ENCODE measurements around the gene CAD.

Gene CAD

DNA sequence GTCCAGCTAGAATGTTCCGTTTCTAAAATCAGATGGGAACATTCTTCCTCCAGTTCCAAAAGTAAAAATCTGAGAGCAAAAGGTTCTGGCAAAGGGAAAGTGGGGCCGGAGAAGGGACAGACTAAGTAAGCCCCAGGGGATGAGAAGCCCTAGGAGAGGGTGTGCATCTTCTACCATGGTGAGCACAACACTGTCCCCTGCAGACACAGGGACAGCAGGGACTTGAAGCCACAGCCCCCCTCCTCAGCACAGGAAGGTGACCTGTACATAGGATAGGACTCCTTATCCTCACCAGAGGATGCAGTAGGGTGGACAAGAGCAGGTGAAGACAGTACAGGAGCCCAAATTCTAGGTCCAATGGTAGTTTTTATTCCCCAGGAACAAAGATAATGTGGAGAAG is 17.9 kb upstream of the CAD start:
- no peak for DNase-seq

DNA sequence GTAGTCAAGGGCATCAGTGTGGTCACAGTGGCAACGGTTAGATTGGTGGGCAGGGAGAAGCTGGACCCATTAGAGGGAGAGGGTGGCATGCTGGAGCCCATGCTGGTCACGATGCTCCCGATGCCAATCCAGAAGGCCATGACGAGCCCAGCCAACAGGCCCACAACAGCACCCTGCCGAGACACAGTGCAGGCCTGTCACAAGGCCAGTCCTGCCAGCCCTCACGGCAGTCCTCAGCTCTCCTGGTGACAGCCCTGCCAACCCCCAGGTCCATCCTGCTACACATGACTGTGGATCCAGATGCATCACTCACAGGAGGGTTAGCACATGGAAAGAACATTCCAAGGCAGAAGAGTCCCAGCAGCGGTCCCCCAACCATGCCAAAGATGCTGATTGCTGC is 15.5 kb upstream of the CAD start:
- no peak for DNase-seq

DNA sequence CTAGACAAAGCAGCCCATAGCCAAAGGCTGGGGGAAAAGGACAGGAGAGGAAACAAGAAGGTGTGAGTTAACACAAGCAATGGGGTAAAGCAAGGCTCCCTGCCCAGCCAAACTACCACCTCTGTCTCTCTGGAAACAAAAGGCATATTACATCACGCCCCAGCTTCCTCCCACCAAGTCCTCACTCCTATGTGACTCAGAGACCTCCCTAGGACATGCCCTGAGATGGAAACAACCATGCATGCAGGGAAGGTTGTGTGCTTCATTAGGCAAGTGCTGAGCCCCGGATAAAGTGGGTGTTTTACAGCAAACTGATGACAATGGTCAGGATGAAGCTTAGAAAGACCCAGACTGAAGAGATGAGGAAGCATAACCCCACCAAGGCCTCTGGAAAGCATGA is 14.3 kb upstream of the CAD start:
- no peak for DNase-seq

DNA sequence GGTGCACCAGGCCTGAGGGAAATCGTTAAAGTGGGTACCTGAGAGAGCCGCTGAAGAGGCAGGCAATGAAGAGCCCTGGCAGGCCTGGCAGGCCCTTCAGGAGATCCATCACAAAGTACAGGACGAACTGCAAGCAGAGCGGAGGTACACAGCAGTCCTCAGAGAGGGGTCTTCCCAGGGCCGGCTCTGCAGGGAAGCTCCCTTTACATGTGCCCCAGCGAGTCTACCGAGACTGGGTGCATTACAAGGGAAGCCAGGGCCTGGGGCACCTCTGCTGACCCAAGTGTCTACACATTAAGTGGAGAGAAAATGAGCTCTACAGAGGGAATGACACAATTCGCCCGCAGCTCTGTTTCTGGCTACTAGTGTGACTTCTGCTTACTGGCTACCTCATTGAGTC is 13.4 kb upstream of the CAD start:
- DNase-seq: no peak

DNA sequence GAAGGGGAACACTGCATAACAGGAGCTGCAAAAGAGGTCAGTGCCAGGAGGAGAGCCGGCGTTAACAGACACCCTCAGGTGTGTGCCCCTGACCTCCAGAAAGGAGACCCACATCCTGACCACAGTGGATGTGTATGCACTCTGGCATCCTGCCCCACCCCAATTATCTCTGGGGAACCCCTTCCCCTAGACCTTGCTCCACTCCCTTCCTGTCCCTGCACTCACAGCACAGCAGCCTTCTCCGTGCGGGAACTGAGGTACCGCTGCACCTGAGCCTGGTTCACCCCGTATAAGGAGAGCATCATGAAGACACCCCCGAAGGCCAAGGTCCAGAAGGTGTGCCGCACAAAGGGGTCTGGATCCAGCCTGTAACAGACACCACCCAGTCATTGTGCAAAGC is 12.6 kb upstream of the CAD start:
- no peak for DNase-seq

DNA sequence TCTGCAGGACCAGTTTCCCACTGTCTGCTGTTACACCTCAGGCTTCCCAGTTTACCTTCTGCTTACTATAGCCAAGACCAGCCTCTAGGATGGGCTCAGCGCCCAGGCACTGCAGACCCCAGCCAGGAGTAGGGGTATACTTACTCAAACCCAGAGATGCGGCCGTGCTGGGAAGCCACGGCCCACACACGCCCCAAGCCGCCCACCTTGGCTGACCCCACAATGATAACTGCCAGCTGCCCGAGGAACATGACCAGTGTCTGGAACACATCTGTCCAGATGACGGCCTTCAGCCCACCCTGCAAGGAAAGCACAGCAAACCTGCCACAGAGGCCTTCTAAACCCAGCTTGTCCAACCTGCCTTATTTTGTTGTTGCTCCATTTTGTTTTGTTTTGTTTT is 12.0 kb upstream of the CAD start:
- no peak for DNase-seq

DNA sequence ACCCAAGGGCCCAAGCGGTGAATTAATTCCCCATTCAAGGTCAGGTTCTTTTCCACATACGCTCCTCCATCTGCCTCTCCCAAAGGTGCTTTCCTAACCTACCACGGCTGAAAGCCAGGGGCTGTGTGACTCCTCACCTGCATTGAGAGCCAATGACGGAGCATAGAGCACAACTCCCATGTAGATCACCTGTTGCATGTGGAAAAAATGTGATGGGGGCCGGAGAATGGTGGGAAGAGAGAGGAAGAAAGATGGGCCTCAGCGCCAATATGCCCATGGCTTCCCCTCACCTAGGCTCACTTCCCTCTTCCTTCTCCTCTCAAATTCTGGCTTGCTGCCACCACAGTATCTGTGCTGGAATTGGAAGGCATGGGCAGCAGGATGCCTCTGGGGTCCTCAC is 10.8 kb upstream of the CAD start:
- no peak for DNase-seq

DNA sequence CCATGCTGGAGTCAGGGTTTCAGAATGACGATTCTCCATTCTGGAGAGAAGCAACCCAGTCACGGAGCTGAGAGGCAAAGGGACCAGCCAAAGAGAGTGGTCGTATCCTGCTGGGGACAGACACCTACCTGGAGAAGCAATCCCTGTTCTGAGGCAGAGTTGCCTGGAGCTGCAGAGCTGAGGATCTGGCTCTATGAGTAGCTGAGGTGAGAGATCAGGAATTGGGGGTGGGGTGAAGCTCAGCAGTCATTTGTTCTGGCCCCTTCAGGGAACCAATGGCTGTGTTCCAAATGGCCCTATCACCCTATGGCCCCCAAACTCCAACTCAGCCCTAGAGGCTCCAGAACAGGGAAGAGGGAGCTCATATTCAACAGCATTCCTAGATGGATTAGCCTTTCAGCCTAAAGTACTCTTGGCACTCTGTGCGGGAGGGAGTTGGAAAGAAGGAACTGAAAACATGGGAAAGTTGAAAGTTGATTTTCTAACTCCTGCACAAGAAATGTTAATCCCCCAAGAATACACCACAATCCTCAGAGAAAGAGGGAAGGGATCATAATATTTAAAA is 8.6 kb upstream of the CAD start:
- no peak for DNase-seq

DNA sequence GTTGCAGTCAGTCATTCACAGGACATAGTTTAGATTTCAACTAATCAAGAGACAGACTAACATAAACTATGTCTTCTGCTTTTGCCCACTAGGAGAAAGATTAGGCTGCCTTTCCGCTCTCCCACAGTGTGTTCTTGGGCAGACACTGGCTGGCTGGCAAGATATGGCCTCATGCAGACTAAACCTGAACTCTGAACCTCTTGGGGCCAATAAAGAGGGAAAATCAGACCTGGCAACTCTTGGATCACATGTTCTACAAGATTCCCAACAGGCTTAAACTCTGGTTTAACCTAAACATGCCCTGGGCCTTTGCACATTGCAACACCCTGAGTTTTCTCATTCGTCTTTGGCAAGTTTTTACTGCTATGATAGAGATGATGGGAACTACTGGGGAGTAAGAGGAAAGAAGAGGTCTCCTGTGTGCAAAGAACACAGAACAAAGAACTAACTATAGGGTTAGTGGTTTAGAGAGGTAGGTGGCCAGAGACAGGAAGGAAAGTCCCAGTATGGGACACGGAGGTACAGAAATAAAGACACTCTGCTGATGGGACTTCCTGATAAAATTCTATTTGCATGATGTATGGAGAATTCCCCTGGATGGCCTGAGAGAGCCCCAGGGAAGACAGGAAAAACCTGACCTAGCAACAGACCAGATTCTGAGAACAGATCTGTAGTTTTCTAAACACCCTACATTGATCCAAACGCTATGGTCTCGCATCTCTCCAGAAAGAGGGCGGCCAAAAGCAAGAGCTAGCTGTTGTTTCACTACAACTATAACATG is 7.4 kb upstream of the CAD start:
- peak; percentile 59 for DNase-seq

DNA sequence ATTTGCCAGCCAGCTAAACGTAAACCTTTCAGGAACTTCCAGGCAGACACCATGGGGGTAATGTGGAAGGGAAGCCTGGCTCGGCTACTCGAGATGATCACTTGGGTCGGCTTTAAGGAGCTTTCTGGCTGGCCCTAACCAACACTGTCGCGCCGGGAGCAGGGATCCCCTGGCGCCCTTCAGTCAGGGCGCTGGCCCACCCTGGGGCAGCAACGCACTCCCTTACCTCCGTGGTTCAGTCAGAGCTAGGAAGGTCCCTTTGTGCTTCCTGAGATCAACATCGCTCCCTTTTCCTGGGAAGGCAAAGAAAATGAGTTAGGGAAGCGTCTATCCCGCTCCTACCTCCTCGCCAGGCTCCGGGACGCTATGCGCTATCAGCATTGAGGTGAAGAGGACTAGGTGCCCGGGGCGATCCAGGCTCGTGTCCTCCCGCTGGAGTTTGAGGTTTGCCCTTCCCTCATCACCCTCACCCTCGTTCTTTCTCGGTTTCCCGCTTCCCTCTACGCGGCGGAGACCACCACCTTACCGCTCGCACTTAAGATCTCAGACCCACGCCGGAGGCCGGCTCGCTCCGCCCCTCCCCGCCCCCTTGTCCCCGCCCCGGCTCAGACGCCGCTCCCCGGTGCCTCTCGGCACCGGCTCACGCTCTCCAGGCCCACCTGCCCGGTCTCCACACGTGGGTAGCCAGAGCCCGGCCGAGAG is 5.8 kb upstream of the CAD start:
- DNase-seq: peak; percentile 35

DNA sequence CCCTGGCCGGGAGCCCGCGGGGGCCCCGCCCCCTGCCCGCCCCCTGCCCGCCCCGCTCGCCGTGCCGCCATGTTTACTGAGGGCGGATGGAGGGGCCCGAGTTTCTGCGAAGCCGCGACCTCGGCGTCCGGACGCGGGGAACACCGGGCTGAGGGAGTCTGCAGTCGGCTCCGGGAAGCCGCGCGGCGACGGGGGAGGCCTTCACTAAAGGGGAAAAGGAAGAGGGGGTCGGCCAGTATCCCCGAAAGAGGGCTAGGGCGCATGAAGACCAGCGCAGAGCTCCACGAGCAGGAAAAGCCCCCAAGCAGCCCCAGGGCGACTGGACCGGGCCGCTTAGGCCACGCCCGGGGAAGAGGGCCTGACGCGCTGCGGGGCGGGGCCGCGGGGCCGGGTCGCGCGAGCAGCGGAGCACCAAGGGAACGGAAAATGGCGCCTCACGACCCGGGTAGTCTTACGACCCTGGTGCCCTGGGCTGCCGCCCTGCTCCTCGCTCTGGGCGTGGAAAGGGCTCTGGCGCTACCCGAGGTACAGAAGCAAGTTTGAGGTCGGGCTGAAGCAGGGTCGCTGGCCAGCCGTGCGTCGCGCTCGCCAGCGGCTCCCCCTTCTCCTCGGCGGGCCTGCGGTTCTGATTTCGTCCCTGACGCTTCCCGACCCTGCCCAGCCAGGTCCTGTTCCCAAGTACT is 5.1 kb upstream of the CAD start, which contains the start of the genes ATRAID and SLC5A6:
ATRAID (plus strand) TSS at position 99 of the 683 bp plus-strand sequence; CDS start at position 427, 328 bp downstream.
SLC5A6 (minus strand) TSS at position 326 of the 683 bp plus-strand sequence. CDS start 4,618 bp downstream, outside the sequence.
- DNase-seq: peak; percentile 96

DNA sequence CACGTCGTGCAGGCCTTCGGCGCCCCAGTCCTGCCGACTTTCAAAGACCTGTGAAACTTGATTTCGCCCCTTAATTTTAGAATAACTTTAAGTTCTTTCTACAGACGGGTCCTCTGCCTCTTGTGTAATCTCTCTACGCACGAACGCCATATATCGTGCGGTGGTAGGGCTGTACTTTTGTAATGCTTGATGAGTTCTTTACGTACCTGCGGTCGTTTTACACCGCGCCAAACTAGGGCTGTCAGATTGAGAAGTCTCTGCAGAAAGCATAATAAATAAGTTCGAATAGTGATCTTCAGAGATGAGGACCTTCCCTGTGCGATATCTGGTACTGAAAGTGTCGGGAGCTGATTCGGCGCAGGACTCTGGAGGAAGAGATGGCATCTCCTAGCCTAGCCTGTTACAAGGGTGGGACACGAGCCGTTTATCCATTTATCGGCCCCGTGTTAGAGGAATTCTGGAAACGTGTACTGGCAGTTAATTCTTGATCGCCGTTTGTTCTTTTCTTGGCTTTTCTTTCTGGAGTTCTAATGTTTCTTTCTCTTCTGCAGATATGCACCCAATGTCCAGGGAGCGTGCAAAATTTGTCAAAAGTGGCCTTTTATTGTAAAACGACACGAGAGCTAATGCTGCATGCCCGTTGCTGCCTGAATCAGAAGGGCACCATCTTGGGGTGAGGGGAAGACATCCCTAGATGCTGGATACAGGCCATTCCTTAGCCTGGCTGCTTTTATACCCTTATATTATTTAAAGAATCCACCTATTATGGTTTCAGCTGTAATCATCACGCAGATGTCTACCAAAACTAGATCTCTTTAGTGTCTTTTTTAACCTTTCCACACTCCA is 4.3 kb upstream of the CAD start:
- DNase-seq: peak; percentile 76

DNA sequence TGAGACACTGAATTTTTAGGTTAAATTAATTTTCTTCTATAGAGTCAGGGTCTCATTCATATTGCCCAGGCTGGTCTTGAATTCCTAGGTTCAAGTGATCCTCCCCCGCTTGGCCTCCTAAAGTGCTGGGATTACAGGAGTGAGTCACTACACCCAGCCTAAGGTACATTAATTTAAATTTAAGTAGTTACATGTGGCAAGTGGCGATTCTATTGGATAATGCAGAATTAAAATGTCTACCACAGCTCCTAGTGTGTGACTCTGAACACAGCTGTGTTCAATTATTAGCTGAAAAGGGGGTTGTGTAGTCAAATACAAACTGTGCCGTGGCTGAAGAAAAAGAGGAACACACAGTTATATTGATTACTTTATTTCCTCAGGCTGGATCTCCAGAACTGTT is 2.2 kb upstream of the CAD start:
- no peak for DNase-seq

DNA sequence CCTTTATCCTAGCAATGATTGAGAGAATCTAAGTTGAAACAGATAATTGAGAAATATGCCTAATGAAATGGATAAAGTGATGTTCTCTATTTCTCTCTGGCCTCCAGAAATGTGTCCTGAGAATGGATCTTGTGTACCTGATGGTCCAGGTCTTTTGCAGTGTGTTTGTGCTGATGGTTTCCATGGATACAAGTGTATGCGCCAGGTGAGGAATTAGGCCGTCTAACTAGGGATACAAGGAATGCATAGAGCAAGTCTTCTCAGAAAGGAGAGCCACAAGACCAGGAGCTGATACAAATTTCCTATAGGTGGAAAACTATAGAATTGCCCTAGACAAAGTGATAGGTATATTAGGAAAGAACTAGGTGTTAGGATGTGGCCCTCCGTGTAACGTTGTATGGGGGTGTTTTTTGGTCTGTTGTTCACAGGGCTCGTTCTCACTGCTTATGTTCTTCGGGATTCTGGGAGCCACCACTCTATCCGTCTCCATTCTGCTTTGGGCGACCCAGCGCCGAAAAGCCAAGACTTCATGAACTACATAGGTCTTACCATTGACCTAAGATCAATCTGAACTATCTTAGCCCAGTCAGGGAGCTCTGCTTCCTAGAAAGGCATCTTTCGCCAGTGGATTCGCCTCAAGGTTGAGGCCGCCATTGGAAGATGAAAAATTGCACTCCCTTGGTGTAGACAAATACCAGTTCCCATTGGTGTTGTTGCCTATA is 592 bp upstream of the CAD start:
- DNase-seq: no peak

DNA sequence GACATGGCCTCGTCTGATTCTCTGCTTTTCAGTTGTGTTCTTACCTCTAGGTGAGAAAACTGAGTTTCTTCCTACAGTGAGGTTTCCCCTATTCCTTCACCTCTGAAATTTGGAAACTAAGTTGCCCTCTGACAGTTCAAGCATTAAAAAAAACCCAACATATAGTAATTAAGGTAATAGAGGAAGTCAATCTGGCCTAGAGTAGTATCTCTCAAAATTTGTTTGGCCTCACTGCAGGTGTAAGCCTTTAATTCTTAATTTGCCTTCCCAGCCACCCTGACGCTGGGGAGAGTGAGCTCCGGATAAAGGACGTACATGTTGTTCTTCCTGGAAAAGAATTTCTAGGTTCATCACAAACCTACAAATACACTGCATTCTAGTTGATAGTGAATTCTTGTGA is 1.4 kb downstream of the CAD start:
- DNase-seq: no peak

DNA sequence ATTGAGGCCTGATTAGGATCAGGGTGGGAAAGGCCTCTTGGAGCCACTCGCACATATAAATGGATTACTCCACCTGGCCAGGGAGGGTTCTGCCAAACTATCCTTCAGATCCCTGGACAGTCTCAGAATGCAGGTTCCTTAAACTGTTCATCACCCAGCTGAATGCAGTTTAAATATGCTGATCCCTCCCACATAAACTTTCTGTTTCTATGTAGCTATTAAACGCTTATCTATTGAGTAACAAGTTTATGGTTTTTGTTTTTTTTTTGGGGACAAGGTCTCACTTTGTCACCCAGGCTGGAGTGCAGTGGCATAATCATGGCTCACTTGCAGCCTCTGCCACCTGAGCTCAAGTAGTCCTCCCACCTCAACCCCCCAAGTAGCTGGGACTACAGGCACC is 1.9 kb downstream of the CAD start:
- peak; percentile 19 for DNase-seq

DNA sequence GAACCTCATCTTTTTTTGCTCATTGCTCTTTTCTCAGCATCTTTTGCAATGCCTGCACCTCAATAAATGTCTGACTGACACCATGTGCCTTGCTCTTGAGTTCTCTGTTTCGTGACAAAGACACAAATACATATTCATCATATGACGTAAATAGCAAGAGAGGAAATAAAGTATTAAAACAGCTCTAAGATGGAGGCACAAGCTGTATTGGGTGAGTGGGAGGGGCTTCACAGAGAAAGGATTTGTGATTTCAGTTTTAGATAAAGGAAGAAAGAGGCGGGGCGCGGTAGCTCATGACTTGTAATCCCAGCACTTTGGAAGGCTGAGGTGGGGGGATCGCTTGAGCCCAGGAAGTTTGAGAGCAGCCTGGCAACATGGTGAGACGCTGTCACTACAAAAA is 2.9 kb downstream of the CAD start:
- DNase-seq: no peak

DNA sequence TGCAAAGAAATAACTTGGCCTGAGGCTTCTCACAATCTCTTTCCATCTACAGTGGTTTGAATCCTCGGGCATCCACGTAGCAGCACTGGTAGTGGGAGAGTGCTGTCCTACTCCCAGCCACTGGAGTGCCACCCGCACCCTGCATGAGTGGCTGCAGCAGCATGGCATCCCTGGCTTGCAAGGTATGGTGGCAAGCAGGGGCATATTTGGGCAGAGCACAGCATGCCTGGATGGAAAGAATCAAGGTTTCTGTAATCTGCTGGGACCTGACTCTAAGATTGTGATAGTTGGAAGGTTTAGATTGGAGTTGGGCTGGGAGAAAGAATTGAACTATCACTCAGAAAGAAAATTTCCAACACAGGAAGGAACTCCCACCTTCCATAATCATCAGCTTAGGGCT is 4.0 kb downstream of the CAD start:
- no peak for DNase-seq

DNA sequence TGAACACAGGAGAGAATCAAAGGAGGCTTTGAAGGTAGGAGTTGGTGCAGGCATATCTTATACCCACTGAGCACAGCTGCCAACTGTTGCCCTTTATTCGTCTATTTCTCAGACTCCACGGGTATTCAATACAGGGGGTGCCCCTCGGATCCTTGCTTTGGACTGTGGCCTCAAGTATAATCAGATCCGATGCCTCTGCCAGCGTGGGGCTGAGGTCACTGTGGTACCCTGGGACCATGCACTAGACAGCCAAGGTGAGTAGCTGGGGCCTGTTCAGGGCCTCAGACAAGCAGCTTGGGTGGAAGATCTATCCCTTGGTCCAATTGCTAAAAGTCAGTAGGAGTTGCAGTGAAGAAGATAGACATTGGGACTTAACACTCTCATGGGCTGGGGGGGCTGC is 5.2 kb downstream of the CAD start:
- DNase-seq: no peak

DNA sequence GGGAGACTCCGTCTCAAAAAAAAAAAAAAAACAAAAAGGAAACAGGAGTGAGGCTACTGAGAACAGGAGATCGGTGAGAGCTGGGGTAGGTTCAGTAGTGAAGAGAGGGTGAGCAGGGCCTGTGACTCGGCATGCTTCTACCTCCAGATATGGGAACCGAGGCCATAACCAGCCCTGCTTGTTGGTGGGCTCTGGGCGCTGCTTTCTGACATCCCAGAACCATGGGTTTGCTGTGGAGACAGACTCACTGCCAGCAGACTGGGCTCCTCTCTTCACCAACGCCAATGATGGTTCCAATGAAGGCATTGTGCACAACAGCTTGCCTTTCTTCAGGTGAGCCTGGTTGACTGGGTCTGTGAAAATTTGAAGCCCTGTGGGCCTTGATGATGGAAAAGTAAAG is 6.2 kb downstream of the CAD start:
- DNase-seq: no peak

DNA sequence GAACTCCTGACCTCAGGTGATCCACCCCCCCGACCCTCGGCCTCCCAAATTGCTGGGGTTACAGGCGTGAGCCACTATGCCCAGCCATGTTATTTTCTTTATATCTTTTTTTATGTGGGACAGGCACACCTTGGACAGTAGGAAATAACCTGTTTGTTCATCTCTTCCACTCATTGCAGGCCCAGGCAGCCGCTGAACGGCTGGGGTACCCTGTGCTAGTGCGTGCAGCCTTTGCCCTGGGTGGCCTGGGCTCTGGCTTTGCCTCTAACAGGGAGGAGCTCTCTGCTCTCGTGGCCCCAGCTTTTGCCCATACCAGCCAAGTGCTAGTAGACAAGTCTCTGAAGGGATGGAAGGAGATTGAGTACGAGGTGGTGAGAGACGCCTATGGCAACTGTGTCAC is 8.4 kb downstream of the CAD start:
- no peak for DNase-seq

DNA sequence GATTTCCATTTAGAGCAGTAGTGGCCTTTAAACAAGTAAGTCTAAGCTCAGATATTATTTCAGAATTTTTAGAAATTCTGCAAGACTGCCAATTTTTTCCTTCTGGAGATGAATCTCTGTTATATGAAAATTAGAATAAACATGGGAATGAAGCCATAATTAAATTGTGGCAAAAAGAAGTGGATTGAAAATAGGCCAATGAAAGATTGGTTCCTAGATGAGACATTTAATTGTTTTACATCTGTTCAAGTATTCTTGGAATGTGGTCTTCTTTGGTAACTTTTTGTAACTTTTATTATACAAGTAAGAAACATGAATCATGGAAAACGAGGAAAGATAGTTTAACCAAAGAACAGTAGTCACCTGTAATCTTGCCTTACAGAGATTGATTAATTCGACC is 10.3 kb downstream of the CAD start:
- DNase-seq: no peak

Measured in hematopoietic multipotent progenitor cell treated with erythropoietin and hydrocortisone succinate and interleukin-3 and kit ligand, for 4 days (in vitro differentiated cells).